T-helper 1 cell treated with Interleukin-12 subunit alpha and Interleukin-12 subunit beta and Interleukin-4 antibody, amounts not matched to agents 30 ng/mL and 1 ng/mL, for 36 hours (primary cell): ENCODE results near the gene GEMIN4. TPM values are rescaled to one million over a fixed set of nuclear protein-coding genes. Genes with fewer than 3 reads are reported as not detected.
"Not testable (repeated sequence)": the region's sequence is repeated elsewhere in the genome, so short reads cannot be mapped to it uniquely, and the experiment has no call there.

Source experiments
- intact Hi-C: fragments of 100-400 bp; cut with micrococcal nuclease; formaldehyde crosslinking; loops from one replicate; pipeline ENCODE4 v1.15.1; 2024
- total RNA-seq: library from RNA; stranded (reverse); gene quantifications from 2 replicates; pipeline ENCODE4 v1.2.3, GENCODE V29; 2022

GEMIN4 gene
- total RNA-seq: 30.5 and 31.6 TPM in 2 replicates

GRCh38 chr17:752002-752619 lies at the start of gene GEMIN4:
Gene GEMIN4, minus strand, starts transcription at chr17:752264. Its CDS starts 122 bp downstream, at chr17:752142.
- intact Hi-C loops: loop anchor here (1.0 kb wide), 7 partner anchors 12 to 342 kb away; partner anchors contain the start of genes GLOD4, MRM3 and VPS53

- intact Hi-C loops: no loop called here
Measured at GRCh38 chr17:801660-802059, 49.6 kb upstream of the GEMIN4 start.

- intact Hi-C loops: no loop called here
Measured at GRCh38 chr17:800446-801242, 48.6 kb upstream of the GEMIN4 start.

- intact Hi-C loops: no loop called here
Measured at GRCh38 chr17:799261-799660, 47.2 kb upstream of the GEMIN4 start.

- intact Hi-C loops: no loop called here
Measured at GRCh38 chr17:798246-798645, 46.2 kb upstream of the GEMIN4 start.

- intact Hi-C loops: no loop called here
Measured at GRCh38 chr17:797236-797840, 45.3 kb upstream of the GEMIN4 start.

- intact Hi-C loops: no loop called here
Measured at GRCh38 chr17:796609-797008, 44.5 kb upstream of the GEMIN4 start.

- intact Hi-C loops: no loop called here
Measured at GRCh38 chr17:795721-796120, 43.7 kb upstream of the GEMIN4 start.

GRCh38 chr17:795276-795675 lies 43.2 kb upstream of the GEMIN4 start:
- intact Hi-C loops: no loop called here

- intact Hi-C loops: loop anchor here (1.0 kb wide), 2 partner anchors 186 to 204 kb away; no protein-coding TSS in a partner anchor
Measured at GRCh38 chr17:794876-795275, 42.8 kb upstream of the GEMIN4 start.

- intact Hi-C loops: no loop called here
Measured at GRCh38 chr17:792277-792676, 40.2 kb upstream of the GEMIN4 start.

GRCh38 chr17:791829-792228 lies 39.8 kb upstream of the GEMIN4 start:
- intact Hi-C loops: no loop called here

GRCh38 chr17:790874-791247 lies 38.8 kb upstream of the GEMIN4 start:
- intact Hi-C loops: not testable (repeated sequence)

GRCh38 chr17:789931-790873 lies 38.1 kb upstream of the GEMIN4 start:
- intact Hi-C loops: not testable (repeated sequence)

- intact Hi-C loops: no loop called here
Measured at GRCh38 chr17:789160-789840, 37.2 kb upstream of the GEMIN4 start.

GRCh38 chr17:788551-788950 lies 36.5 kb upstream of the GEMIN4 start:
- intact Hi-C loops: no loop called here

- intact Hi-C loops: no loop called here
Measured at GRCh38 chr17:787641-788221, 35.7 kb upstream of the GEMIN4 start.

- intact Hi-C loops: not testable (repeated sequence)
Measured at GRCh38 chr17:785901-786300, 33.8 kb upstream of the GEMIN4 start.

GRCh38 chr17:784143-784542 lies 32.1 kb upstream of the GEMIN4 start:
- intact Hi-C loops: no loop called here
